Right ventricle myocardium superior (tissue), 1 donor: ENCODE results near the gene COL23A1. TPM values are rescaled to one million over a fixed set of nuclear protein-coding genes. Genes with fewer than 3 reads are reported as not detected.
"Not testable (repeated sequence)": the region's sequence is repeated elsewhere in the genome, so short reads cannot be mapped to it uniquely, and the experiment has no call there.

Experiments
- ATAC-seq: fragments of 200-7000 bp; cut with Tn5 transposase; one replicate; pipeline ENCODE4 v1.9.1; 2020; ENCODE audit warnings: mild to moderate bottlenecking; ENCODE audit not compliant: poor library complexity
- DNase-seq: peaks from one replicate; pipeline ENCODE4 v3.0.0-alpha.2; 2020
- intact Hi-C: fragments of 100-400 bp; cut with DNase I; formaldehyde crosslinking; loops from one replicate; pipeline ENCODE4 v1.11.2; 2022
- total RNA-seq: library from RNA; stranded (reverse); fragmentation: NEBNext Ultra II Directional; extraction: Animal tissue kit (Norgen Biotek cat#: 25700); gene quantifications from one replicate; pipeline ENCODE4 v1.2.1, GENCODE V29; 2021
- donor health status: DM: no; HTN: yes; CAD: no; lungs with severe emphysema.

COL23A1 gene
- total RNA-seq, 1 donor from 2014 or later = 18.8 TPM

DNA sequence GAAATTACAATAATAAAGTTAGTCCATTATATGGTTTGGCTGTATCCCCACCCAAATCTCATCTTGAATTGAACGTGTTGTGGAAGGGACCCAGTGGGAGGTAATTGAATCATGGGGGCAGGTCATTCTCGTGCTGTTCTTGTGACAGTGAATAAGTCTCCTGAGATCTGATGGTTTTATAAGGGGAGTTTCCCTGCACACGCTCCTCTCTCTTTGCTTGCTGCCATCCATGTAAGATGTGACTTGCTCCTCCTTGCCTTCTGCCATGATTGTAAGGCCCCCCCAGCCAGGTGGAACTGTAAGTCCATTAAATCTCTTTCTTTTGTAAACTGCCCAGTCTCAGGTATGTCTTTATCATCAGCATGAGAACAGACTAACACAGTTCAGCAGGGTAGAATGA, 220.7 kb downstream of the COL23A1 start:
- ATAC-seq, DNase-seq, intact Hi-C loops: not testable (repeated sequence)

DNA sequence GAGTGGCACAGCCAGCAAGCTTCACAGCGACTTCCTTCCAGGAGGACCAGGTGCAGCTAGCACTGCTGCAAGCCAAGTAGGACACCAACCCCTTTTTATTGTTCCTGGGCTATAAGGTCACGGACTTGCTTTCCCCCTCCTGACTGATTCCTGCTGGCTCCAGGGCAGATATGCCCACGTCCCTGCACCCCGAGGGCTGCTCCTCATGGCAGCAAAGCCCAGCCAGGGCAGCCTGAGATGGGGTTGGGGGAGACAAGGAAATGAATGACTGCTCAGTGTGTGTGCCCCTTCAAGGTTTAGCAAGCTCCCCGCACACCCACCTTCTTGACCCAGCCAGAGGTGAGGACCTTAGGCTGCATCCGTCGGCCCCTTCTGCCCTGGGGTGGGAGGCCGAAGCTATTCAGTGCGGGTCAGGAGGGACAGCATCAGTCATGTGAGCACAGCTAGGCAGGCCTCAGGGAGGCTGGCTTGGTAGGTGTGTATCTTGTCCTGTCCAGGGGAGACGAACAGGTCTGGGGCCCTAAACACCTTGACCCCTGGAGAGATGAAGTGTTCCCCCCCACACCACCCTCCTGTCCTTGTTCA, 221.4 kb downstream of the COL23A1 start:
- DNase-seq (no peak), ATAC-seq (no peak)
- intact Hi-C loops = no loop called here

DNA sequence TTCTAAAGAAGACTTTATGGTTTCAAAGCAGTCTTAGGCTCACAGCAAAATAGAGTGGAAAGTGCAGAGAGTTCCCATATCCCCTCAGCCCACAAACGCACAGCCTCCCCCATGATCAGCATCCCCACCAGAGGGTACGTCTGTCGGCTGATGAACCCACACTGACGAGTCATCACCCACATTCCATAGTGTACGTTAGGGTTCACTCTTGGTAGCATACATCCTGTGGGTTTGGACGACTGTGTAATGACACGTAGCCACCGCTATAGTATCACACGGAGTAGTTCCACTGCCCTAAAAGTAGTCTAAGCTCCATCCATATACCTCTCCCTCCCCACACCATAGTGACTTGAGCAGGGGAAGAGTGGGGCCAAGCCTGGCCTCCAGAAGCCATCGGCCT, 221.9 kb downstream of the COL23A1 start:
- no peak for ATAC-seq
- no peak for DNase-seq
- intact Hi-C loops = no loop called here

DNA sequence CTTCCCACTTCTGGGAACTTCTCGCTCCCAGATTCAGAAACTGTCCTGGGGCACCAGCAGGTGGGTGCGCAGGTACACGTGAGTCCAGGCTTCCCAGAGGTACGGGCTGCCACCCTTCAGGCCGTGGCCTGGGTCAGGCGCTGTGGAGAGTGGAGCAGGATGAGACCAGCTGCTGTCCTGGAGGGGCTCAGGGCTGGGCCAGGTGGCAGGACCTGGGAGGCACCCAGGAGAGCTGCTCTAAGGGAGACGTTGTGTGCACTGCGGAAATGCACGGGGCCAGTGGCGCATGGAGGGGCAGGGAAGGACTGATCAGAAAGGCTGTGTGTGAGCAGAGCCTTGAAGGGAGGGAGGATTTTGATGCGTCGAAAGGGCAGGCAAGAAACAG, 222.5 kb downstream of the COL23A1 start:
- no peak for ATAC-seq
- DNase-seq = peak; percentile 22
- intact Hi-C loops = no loop called here

DNA sequence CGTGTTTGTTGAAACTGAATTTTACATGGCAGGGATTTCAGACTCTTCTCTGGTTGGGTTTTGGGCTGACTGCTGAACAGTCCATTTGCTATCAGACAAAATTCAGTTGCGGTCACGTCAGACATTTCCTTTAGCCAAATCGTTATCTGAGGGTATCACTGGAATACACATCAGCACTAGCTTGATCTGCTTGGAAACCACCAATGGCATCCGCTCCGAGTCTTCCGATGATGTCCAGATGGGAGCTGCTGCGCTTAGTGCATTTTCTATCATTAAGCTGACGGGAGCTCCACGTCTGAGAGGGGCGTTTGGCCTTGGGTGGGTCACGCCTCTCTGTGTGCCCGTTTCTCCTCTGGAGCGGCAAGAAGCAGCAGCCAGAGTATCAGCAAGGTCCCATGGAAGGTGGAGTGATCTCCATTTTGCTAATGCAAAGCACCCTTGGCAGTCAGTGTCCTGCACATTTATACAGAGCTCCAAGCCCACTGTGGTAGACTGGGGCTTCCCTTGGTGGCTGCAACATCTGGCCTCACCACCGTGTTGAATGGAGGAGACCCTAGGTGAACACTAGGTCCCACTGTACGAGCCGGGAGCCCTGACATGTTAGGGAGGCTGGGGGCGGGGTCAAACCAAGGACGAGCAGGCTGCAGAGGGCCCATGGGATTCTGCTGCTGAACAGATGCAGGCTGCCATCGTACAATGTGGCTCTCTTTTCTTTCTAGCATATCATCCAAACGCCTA, 223.0 kb downstream of the COL23A1 start:
- intact Hi-C loops = no loop called here
- ATAC-seq = no peak
- peak; percentile 33 for DNase-seq

DNA sequence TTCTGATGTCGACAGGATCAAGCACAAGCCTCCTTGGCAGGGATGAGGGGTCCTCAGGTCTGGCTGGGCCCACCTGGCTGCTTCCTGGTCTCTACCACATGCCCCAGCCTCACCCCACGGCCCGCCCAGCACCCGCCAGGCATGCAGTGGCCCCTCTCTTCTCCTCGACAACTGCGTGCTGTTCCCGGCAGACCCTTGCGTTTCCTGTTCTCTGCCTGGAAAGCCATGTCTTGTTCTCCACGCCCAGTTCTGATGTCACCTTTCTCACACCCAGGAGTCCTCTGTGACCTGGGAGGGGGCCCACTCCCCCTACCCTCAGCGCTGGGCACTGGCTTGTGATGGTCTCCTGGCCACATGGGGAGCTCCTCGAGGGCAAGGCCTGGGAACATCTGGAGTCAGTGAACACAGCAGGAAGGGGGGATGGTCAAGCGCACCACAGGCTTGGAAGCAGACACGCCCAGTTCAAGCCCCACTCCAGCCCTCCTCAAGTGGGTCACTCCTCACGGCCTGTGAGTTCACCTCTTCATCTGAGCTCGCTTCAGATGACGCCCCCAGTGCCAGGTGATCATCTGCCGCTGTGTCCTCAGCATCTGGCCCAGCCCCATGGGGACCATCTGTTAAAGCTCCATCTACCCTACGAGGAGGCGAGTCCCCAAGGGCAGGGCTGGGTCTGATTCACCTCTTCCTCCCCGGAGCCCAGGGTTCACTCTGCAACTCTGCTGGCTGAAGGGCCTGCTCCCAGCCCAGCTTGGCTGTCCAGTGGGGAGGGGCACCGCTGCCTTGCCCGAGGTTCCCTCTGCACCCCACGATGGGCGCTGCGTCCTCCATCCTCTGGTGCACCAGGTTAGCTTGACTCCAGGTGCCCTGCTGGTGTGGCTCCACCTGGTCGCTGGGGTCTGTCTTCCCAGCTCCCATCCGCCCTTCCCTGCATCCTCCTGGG, 224.4 kb downstream of the COL23A1 start:
- ATAC-seq (no peak), DNase-seq (peak; percentile 27)

DNA sequence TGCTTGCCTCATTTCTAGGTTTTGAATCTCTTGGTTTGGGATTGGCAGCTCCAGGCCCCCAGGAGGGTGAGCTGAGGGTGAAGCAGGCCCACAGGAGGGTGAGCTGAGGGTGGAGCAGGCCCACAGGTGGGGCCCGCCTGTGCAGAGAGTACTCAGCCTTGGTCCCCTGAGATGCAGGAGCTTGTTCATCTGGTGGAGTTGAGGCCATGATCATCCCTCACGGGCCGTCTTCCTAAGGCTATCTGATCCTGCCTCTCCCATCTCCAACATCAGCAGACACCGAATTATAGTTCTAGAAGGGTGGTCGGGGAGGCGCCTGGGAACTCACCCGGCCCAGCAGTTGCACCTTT, 225.9 kb downstream of the COL23A1 start:
- DNase-seq (no peak), ATAC-seq (no peak)
- intact Hi-C loops = no loop called here

More for the DNA sequence above, 224.4 kb downstream of the COL23A1 start:
- intact Hi-C loops = no loop called here

DNA sequence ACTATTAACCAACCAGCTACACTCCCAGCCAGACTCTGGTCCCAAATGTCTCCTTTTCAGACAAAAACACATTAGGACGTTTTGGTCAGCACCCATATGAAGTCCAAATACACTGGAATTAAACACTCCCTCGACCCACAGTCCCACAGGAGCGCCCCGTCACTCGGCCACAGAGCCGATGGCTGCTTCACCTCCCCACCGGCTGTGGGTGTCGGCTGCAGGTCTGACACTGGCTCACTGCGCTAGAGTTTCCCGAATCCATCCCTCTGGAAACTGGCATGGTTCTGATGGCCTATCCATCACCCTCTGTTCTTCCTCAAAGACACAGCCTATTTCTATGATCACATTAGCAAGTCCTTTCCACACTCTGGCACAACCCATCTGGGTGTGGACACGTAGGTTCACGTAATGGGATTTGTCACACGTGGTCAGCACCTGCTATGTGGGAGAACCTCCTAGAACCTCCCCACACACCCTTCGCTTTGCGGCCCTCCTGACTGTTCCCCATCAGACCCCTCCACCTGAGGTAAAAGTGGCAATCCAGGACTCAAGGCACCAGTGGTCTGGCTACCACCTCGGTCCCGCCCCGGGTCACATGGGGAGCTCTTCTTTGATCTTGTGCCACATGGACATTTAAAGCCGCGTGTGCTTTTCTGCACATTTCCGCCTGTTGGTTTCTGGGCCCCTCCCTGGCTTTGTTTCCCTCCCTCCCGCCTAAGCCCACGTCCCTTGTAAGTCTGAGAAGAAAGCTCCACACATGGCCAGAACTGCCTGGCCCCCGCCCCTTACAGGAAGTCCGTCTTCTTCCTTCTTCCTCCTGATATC, 226.5 kb downstream of the COL23A1 start:
- ATAC-seq (no peak), DNase-seq (peak; percentile 42)
- intact Hi-C loops = no loop called here

DNA sequence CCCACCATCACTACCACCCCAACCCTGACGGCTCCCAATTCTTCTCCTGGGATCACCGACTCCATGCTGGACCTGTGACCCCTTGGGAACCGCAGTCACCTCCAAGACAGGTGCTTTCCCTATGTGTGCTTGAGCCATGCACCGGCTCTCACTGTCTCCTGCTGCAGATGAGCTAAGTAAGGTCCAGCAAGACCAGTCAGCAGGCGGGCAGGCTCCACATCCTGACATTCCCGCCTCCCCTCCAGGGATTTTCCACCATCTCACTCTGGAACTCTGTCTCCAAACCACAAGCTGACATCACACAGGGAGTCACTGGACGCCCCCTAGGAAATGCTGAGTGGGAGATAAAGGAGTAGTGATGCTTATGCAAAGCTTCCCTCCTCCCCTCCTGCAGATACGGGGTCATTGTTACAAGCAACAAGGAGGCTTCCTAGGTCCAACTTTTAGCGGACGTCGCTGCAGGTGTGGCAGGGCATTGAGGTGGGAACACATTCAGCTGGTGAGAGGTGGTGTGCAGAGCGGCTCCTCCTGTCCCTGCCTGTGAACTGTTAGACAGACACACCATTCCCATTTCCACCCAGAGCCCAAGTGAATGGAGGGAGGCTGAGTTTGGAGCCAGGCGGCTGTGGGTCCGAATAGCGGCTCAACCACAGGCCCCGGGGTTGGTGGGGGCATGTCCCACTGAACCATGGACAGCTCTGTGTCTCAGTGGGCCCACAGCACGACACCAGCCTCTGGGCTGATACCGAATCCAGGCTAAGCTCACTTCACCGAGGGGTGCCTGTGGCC, 228.3 kb downstream of the COL23A1 start:
- ATAC-seq = no peak
- intact Hi-C loops = no loop called here
- no peak for DNase-seq

DNA sequence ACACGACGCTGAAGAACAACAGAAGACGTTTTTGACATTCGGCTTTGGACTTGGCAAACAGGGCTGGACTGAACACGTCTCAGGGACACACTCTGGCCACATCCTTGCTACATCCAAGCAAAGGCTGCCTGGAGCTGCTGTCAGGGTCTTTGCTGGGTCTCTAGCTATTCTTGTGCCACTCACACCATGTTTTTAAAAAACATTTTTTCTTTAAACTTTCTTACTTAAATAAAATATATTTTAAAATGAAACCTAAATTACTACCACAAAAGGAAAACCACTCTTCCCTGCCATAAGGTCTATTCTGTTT, 229.3 kb downstream of the COL23A1 start:
- intact Hi-C loops = no loop called here
- ATAC-seq (no peak), DNase-seq (no peak)

DNA sequence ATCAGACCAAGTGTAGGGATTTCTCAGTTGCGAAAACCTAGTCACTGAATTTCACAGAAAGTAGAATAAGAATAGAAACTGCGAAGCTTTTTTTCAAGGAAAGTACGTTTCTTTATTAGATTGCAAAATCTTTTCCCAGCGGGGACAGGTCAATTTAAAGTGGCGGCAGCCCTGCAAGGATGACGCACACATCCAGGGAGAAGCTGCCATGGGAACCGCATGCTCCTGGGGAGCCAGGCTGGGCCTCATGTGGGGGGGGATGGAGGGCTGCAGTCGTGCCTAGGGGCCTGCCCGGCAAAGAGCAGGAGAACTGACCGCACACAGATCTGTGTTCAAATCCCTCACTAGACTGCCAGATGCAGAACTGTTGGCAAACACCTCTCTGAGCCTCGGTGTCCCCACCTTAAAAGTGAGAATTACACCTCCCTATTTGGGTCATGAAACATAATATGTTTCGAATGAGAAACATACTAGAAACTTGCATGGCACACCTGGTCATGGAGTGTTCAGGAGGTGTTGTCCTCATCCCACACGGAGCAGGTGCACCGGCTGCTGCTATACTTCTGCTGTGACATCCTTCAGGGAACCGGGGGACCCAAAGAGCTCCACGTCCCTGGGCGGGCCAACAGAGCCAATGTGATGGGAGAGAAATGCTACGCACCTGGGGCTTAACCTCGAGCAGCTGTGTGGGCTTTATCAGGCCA, 229.8 kb downstream of the COL23A1 start:
- ATAC-seq (no peak), DNase-seq (no peak)
- intact Hi-C loops = no loop called here

DNA sequence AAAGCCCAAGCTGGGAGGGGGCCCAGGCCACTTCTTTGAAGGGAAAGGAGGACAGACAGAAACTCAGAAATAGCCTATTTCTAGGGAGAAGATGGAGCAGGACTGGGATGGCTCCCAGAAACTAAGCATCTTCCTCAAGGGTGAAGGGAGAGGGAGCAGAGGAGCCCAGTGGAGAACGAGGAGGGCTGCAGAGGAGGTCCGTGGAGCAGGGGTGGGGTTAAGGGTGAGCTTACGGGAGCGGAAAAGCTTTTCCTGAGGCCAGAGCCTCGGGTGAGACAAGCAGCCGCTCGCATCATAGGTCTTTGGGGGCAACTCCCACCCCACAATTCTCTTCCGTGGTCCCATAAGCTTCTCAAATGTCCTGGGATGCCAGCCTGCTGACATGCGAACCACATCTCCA, 230.5 kb downstream of the COL23A1 start:
- DNase-seq = no peak
- intact Hi-C loops = no loop called here
- ATAC-seq = no peak

DNA sequence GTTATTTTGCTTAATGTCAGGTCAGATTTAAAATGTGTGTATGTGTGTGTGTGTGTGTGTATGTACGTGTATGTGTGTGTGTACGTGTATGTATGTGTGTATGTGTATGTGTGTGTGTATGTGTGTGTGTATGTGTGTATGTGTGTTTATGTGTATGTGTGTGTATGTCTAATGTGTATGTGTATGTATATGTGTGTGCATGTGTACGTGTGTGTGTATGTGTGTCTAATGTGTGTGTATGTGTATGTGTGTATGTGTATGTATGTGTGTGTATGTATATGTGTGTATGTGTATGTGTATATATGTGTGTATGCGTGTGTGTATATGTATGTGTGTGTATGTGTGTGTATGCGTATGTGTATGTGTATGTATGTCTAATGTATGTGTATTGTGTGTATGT, 232.5 kb downstream of the COL23A1 start:
- intact Hi-C loops = no loop called here
- ATAC-seq = no peak

DNA sequence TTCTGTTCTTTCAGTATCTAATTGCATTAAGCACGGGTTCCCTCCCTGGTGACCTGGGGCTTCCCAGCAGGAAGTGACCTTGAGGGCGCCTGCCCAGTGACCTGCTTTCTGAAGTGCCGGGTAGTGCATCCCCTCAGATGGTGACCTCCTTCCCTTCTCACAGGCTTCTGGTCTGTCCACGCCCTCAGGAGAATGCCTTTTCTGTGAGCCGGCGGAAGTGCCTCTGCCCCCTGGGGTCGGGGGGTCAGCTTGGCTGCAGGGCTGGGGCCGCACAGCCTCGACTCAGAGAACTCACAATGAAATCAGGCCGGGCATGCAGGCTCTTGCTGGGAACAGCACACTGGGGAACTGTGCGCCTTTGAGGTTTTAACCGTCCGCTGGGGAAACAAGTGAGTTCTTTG, 233.1 kb downstream of the COL23A1 start:
- peak; percentile 59 for DNase-seq
- intact Hi-C loops = no loop called here
- ATAC-seq = peak; percentile 50

More for the DNA sequence above, 232.5 kb downstream of the COL23A1 start:
- no peak for DNase-seq

DNA sequence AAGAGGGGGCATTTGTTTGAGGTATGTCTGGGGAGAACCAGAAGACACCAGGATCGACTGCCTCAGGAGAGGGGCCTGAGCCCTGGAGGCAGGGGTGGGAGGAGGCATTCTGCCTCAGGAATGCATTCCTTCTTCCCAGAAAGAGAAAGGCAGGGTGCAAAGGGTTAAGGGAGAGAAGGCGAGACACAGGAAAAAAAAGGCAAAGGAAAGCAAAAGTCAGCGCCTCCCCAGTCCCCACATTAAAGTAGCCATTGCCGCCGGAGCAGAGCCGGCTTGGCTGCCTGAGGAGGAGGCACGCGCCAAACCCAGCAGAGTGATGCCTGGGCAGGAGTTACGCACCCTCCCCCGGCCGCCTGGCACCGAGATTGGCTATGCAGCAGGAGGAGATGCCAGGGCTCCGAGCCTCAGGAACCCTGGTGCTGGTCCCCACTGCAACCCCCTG, 233.7 kb downstream of the COL23A1 start:
- DNase-seq (peak; percentile 64), ATAC-seq (peak; percentile 81)
- intact Hi-C loops = no loop called here

DNA sequence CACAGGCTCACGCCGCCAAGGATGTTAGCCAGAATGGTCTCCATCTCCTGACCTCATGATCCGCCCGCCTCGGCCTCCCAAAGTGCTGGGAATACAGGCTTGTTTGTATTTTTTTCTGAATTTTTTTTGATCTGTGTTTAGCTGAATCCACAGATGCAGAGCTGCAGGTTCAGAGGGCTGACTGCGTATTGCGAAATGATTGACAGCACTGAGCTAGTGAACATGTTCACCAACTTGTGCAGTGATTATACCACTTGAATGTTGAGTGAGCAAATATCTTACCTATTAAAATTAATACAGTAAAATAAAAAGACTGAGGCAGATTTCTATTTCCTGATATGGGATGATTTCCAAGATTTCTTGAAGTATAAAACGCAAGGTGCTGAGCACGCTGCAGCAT, 234.5 kb downstream of the COL23A1 start:
- no peak for ATAC-seq
- DNase-seq = no peak
- intact Hi-C loops = no loop called here

DNA sequence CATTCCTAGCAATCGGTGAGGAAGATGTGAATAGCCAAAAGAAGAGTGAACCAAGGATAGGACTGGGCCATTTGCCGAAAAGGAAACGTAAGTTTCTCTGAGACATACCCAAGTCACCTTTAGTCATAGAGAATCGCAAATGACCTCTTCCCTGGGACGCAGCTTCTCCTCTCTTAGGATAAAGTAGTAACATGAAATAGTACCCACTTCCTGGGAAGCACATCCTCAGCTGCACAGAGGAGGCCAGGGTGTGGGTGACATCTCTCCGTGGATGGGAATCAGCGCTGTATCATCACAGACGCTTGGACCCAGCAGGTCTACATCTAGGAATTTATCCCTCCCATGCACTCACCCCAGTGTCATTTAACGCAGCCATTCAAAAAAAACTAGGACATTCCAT, 236.7 kb downstream of the COL23A1 start:
- DNase-seq = no peak
- no peak for ATAC-seq
- intact Hi-C loops = no loop called here

DNA sequence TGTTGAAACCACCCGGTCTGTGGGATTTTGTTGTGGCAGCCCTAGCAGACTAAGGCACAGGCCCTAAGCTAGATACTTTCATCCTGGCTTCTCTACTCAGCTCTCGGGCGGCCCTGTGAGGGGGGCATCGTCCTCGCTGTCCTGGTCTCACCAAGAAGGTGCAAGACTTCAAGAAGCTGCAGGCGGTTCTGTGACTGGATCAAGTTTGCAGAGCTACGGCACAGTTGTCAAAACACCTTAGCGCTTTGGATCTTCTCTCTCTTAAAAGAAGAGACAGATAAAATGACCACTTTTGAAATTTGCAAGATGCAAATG, 238.2 kb downstream of the COL23A1 start:
- no peak for DNase-seq
- intact Hi-C loops = no loop called here

More for the DNA sequence above, 238.2 kb downstream of the COL23A1 start:
- ATAC-seq = no peak
